RWPE1 (cell line): ENCODE results near the gene ARFRP1.

Experiments used
- CTCF ChIA-PET: fragments of 350-600 bp; sonication (Branson Sonifier 250); formaldehyde crosslinking; extraction: SDS; loops from one replicate; lab custom pipeline; 2021; lab: Yijun Ruan, JAX
- POLR2A ChIA-PET: fragments of 400-600 bp; formaldehyde crosslinking; extraction: SDS; loops from one replicate; lab custom pipeline; 2020; ENCODE audit warnings: antibody characterized with exemption; ENCODE audit not compliant: low non-redundant PET; lab: Yijun Ruan, JAX
- DNase-seq: peaks from one replicate; pipeline ENCODE4 v3.0.0; 2012; ENCODE audit warnings: low spot score
- H3K27ac ChIP-seq: fragments of 450-650 bp; 2 replicates; pipeline ENCODE4 v1.5.1; 2017
- TF ChIP-seq, protein P1 (sequence below): fragments of 450-650 bp; conservative IDR thresholded peaks from 2 replicates; pipeline ENCODE4 v1.5.1; 2017; ENCODE audit warnings: low read depth, mild to moderate bottlenecking

The ARFRP1 gene

DNA sequence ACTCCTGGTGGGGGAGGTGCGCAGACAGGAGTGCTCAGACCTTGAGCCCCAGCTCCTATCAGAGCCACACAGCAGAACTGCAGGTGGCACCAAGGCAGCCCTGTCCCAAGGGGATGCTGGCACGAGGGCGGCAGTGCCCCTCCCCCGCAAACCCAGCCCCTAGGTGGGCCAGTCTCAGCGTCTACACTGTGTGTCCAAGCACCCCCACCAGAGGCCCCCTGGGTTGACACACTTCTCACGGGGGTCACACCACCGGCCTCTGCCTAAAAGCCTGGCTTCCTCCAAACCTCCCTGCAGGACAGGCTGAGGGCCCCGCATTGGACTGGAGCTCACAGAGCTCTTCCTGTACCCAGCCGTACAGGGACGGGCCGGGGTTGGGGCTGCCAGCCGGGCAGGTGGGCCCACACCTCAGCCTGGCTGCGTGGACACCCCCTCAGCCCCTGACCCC lies 39.9 kb upstream of the ARFRP1 start:
- no peak for DNase-seq
- POLR2A ChIA-PET, result no interaction called here
- CTCF ChIA-PET, result interaction anchor here (0.5 to 1.2 kb wide), 3 partner anchors 28 to 48 kb away, joined by 3 to 4 read pairs (median 3); no protein-coding TSS in a partner anchor
- 0 out of 2 replicates have a peak overlapping the region, but pooled peaks have one; percentile 7 for H3K27ac ChIP-seq
- TF ChIP-seq, protein P1, sequence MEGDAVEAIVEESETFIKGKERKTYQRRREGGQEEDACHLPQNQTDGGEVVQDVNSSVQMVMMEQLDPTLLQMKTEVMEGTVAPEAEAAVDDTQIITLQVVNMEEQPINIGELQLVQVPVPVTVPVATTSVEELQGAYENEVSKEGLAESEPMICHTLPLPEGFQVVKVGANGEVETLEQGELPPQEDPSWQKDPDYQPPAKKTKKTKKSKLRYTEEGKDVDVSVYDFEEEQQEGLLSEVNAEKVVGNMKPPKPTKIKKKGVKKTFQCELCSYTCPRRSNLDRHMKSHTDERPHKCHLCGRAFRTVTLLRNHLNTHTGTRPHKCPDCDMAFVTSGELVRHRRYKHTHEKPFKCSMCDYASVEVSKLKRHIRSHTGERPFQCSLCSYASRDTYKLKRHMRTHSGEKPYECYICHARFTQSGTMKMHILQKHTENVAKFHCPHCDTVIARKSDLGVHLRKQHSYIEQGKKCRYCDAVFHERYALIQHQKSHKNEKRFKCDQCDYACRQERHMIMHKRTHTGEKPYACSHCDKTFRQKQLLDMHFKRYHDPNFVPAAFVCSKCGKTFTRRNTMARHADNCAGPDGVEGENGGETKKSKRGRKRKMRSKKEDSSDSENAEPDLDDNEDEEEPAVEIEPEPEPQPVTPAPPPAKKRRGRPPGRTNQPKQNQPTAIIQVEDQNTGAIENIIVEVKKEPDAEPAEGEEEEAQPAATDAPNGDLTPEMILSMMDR, result no peak

GRCh38 chr20:63746751-63747315 lies 39.1 kb upstream of the ARFRP1 start:
- ChIA-PET CTCF (interaction anchor here (0.5 to 1.2 kb wide), 4 partner anchors 29 to 49 kb away, joined by 3 to 4 read pairs (median 4); no protein-coding TSS in a partner anchor), POLR2A (no interaction called here)
- DNase-seq, result no peak
- H3K27ac ChIP-seq, result no peak overlapping the region
- TF ChIP-seq, protein P1, result no peak

DNA sequence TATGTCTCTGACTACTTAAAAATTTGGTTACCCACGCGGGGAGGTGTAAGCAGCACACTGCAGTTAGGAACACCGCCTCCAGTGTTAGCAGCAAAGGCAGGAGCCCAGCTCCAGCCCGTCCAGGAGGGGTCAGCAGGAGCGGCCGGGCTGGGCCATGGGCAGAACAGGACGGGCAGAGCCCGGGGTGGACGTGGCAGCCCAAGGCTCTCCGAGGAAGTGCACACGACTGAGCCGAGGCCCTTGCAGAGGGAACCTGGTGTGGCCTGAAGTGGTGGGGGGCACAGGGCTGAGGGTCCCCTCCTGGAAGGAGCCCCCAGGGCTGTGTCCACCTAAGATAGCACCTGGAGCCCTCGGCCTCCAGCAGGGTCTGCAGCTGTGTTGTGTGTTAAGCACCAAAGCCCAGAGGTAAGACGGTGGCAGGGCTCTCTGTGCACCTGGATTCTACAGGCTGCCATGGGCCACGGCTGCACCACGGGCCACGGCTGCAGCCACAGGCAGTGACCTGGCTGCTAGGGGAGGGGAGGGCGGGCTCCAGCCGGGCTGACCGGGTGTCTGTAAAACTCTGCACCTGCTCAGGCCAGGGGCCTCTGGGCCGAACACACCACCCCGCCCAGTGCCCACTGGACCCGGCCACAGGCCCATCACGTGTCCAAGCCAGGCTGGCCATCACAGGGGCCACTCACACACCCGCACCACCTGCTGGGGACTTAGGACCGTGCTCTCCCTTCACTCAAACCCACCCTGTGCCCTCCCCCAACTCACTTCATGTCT lies 38.4 kb upstream of the ARFRP1 start:
- POLR2A ChIA-PET, result no interaction called here
- peak overlapping the region; percentile 56 for H3K27ac ChIP-seq
- TF ChIP-seq, protein P1, result no peak
- CTCF ChIA-PET, result interaction anchor here (0.7 to 1.2 kb wide), 3 partner anchors 29 to 50 kb away, joined by 3 to 4 read pairs (median 3); no protein-coding TSS in a partner anchor
- DNase-seq, result no peak

DNA sequence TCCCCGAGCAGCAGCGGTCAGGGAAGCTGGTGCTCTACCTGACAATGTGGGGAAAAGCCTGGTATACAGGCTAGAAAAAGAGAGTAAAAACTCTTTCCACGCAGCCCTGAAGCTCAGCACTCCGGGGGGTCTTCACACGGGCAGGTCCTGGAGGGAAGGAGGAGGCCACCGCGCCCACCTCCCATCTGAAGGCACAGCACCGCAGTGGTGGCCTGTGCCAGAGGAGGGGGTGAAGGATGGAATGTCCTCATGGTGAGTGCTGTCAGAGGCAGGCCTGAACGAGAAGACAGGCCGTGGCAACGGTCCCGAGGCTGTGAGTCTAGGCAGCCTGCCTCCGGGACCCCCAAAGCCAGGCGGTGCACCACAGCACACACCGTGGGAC lies 37.6 kb upstream of the ARFRP1 start:
- ChIA-PET CTCF (interaction anchor here (1.1 kb wide), 1 partner anchor 39 kb away, joined by 3 read pairs; no protein-coding TSS in a partner anchor), POLR2A (no interaction called here)
- TF ChIP-seq, protein P1, result no peak
- peak overlapping the region; percentile 56 for H3K27ac ChIP-seq
- no peak for DNase-seq

DNA sequence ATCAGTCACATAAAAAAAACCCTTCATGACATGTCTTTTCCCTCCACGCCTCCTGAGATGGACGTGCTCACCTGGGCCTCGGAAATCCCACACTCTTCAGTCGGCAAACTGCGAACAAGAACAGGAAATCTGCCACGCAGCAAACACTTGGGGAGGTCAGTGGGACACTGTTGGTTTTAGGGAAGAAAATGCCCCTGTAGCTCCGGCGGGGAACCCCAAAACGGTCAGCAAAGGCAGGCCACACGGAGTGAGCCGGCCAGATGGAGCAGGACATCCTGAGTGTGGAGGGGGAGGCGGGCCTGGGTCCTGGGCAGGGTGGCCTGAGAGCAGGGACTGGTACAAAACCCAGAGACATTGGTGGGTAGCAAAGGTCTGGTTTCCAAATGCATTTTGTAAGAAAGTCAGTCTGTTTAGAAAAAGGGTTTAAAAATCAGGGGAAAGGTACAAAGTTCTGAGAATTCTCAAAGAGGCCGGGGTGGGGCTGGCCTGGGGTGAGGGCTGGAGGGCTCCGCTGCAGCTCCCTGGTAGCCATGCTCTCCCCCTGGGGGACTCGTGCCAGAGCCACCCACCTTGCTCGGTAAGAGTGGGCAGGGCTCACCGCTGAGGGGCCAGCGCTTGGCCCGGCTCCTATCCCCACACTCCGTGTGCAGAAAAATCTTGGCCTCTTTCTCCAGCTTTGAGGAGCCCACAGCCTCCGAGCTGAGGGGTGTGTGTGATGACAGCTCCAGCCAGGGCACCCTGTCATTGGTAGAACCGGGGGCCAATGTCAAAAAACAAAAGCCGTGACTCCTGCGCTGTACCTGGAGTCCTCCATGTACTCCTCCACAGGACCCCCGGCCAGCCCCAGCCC lies 37.0 kb upstream of the ARFRP1 start:
- ChIA-PET CTCF (interaction anchor here (0.6 to 1.1 kb wide), 2 partner anchors 38 to 72 kb away, joined by 3 to 4 read pairs; no protein-coding TSS in a partner anchor), POLR2A (no interaction called here)
- DNase-seq, result no peak
- TF ChIP-seq, protein P1, result no peak
- H3K27ac ChIP-seq, result peak overlapping the region; percentile 56

GRCh38 chr20:63744158-63744557 lies 36.4 kb upstream of the ARFRP1 start:
- ChIA-PET POLR2A (no interaction called here), CTCF (no interaction called here)
- DNase-seq, result no peak
- TF ChIP-seq, protein P1, result no peak
- peak overlapping the region; percentile 56 for H3K27ac ChIP-seq
